SK-N-SH (cell line): Measurements from ENCODE around the gene ACTR6. TPM values are rescaled to one million over a fixed set of nuclear protein-coding genes. Genes with fewer than 3 reads are reported as not detected.

ENCODE experiments used
- CTCF ChIA-PET: fragments of 300-600, 350-600 bp; formaldehyde crosslinking; extraction: SDS; loops from one replicate; lab custom pipeline; 2021; lab: Yijun Ruan, JAX
- POLR2A ChIA-PET: fragments of 350-600 bp; sonication (Branson Sonifier 250); formaldehyde crosslinking; extraction: SDS; loops from one replicate; lab custom pipeline; 2020; ENCODE audit warnings: antibody characterized with exemption, inconsistent platforms; lab: Yijun Ruan, JAX
- DNase-seq: peaks from one replicate; pipeline ENCODE4 v3.0.0; 2012
- H2AFZ ChIP-seq: fragments of 200-600 bp; sonication (generic); 2 replicates; pipeline ENCODE4 v1.8.1; 2016; ENCODE audit warnings: antibody characterized with exemption, mild to moderate bottlenecking, low read depth
- H3F3A ChIP-seq: fragments of 200-600 bp; sonication (generic); replicated peaks from 2 replicates; pipeline ENCODE3; 2016; ENCODE audit warnings: antibody characterized with exemption, mild to moderate bottlenecking; ENCODE audit not compliant: insufficient read depth
- H3K27ac ChIP-seq, 2 experiments: fragments of 200-500 bp in 1 of 2; fragments of 200-600 bp in 1 of 2; sonication (Bioruptor generic) in 1 of 2; sonication (generic), shearing (Covaris generic) in 1 of 2; 2 replicates each; pipeline versions ENCODE4 v1.5.1 to v1.6.1; 2014 to 2016; ENCODE audit warnings: low read depth in 2 of 2, inconsistent platforms in 1 of 2, low read length in 1 of 2, mild to moderate bottlenecking in 1 of 2, mixed read lengths in 1 of 2
- H3K27me3 ChIP-seq: fragments of 200-600 bp; sonication (generic), shearing (Covaris generic); 2 replicates; pipeline ENCODE4 v1.6.1; 2016; ENCODE audit warnings: mixed run types; ENCODE audit not compliant: insufficient read depth
- H3K36me3 ChIP-seq, 2 experiments: fragments of 200-500 bp in 1 of 2; fragments of 200-600 bp in 1 of 2; sonication (Bioruptor generic) in 1 of 2; sonication (generic) in 1 of 2; replicated peaks in 1 of 2; 2 replicates each; pipeline versions ENCODE3 to v1.5.1; 2014 to 2016; ENCODE audit warnings: low read length in 1 of 2, mild to moderate bottlenecking in 1 of 2; ENCODE audit not compliant: insufficient read depth in 2 of 2, control insufficient read depth in 1 of 2
- H3K4me1 ChIP-seq, 2 experiments: fragments of 200-500 bp in 1 of 2; fragments of 200-600 bp in 1 of 2; sonication (Bioruptor generic) in 1 of 2; sonication (generic), shearing (Covaris generic) in 1 of 2; 2 replicates each; pipeline versions ENCODE4 v1.5.1 to v1.6.1; 2014 to 2016; ENCODE audit warnings: low read depth in 1 of 2, low read length in 1 of 2, mixed run types in 1 of 2; ENCODE audit not compliant: insufficient read depth in 2 of 2, control insufficient read depth in 1 of 2
- H3K4me2 ChIP-seq: fragments of 200-600 bp; sonication (generic), shearing (Covaris generic); 2 replicates; pipeline ENCODE4 v1.6.1; 2017; ENCODE audit warnings: mixed run types
- H3K4me3 ChIP-seq, 2 experiments: fragments of 200-500 bp in 1 of 2; fragments of 200-600 bp in 1 of 2; sonication (Bioruptor generic) in 1 of 2; sonication (generic), shearing (Covaris generic) in 1 of 2; 2 replicates each; pipeline versions ENCODE4 v1.5.1 to v1.8.1; 2014 to 2016; ENCODE audit warnings: low read depth in 2 of 2, inconsistent platforms in 1 of 2, low read length in 1 of 2, mild to moderate bottlenecking in 1 of 2, mixed read lengths in 1 of 2, moderate library complexity in 1 of 2
- H3K79me2 ChIP-seq: fragments of 200-600 bp; sonication (generic); 2 replicates; pipeline ENCODE4 v1.8.1; 2017; ENCODE audit warnings: mild to moderate bottlenecking; ENCODE audit not compliant: insufficient read depth
- H3K9ac ChIP-seq: fragments of 200-600 bp; sonication (generic); 2 replicates; pipeline ENCODE4 v1.6.1; 2017; ENCODE audit warnings: mixed run types
- H3K9me2 ChIP-seq: fragments of 200-600 bp; sonication (generic); 2 replicates; pipeline ENCODE4 v1.6.1; 2017; ENCODE audit warnings: mixed run types
- H3K9me3 ChIP-seq: fragments of 200-600 bp; sonication (generic); 2 replicates; pipeline ENCODE4 v1.6.1; 2017; ENCODE audit warnings: mixed run types, mild to moderate bottlenecking, moderate library complexity
- H4K20me1 ChIP-seq: fragments of 200-600 bp; sonication (generic); 2 replicates; pipeline ENCODE4 v1.6.1; 2017; ENCODE audit warnings: mild to moderate bottlenecking, mixed run types; ENCODE audit not compliant: insufficient read depth
- CHD2 ChIP-seq: fragments of 150-350 bp; IDR thresholded peaks from 2 replicates; pipeline ENCODE4 v1.6.1; 2018; ENCODE audit warnings: low read length; ENCODE audit not compliant: partially characterized antibody
- CTCF ChIP-seq: fragments of 200-600 bp; sonication (generic); IDR thresholded peaks from 2 replicates; pipeline ENCODE4 v1.6.1; 2017; ENCODE audit warnings: antibody characterized with exemption, mild to moderate bottlenecking, moderate library complexity
- ELF1 ChIP-seq: IDR thresholded peaks from 2 replicates; pipeline ENCODE4 v1.4.0; 2012
- EZH2phosphoT487 ChIP-seq: fragments of 200-600 bp; sonication (generic); IDR thresholded peaks from 2 replicates; pipeline ENCODE4 v1.6.1; 2017; ENCODE audit warnings: low read depth, mixed run types, mild to moderate bottlenecking, antibody characterized with exemption, moderate library complexity, borderline replicate concordance
- FOXM1 ChIP-seq: IDR thresholded peaks from 2 replicates; pipeline ENCODE4 v1.4.0; 2012; ENCODE audit warnings: low read depth, mild to moderate bottlenecking
- GABPA ChIP-seq: IDR thresholded peaks from 2 replicates; pipeline ENCODE4 v1.4.0; 2012; ENCODE audit warnings: low read depth, mild to moderate bottlenecking
- GATA2 ChIP-seq: sonication (generic); formaldehyde crosslinking; IDR thresholded peaks from 2 replicates; pipeline ENCODE4 v1.5.0; 2020; ENCODE audit warnings: mild to moderate bottlenecking, missing genetic modification reagents
- MEF2A ChIP-seq: IDR thresholded peaks from 2 replicates; pipeline ENCODE4 v1.4.0; 2012; ENCODE audit warnings: low read depth, borderline replicate concordance
- NFIC ChIP-seq: IDR thresholded peaks from 2 replicates; pipeline ENCODE4 v1.4.0; 2012; ENCODE audit warnings: borderline replicate concordance
- PBX3 ChIP-seq: IDR thresholded peaks from 2 replicates; pipeline ENCODE4; 2012
- RAD21 ChIP-seq: IDR thresholded peaks from 2 replicates; pipeline ENCODE4 v1.6.1; 2012; ENCODE audit warnings: mild to moderate bottlenecking, low read length
- REST ChIP-seq: IDR thresholded peaks from 2 replicates; pipeline ENCODE4 v1.6.1; 2012; ENCODE audit warnings: mild to moderate bottlenecking, low read depth, low read length, moderate library complexity
- RXRA ChIP-seq: IDR thresholded peaks from 2 replicates; pipeline ENCODE4 v1.4.0; 2012; ENCODE audit warnings: low read depth, mild to moderate bottlenecking, borderline replicate concordance
- TAF1 ChIP-seq: IDR thresholded peaks from 2 replicates; pipeline ENCODE4 v1.6.1; 2012; ENCODE audit warnings: low read depth, mild to moderate bottlenecking, low read length, moderate library complexity, borderline replicate concordance
- TEAD4 ChIP-seq: IDR thresholded peaks from 2 replicates; pipeline ENCODE4 v1.4.0; 2012; ENCODE audit warnings: mild to moderate bottlenecking, borderline replicate concordance; ENCODE audit not compliant: insufficient read depth
- YY1 ChIP-seq: IDR thresholded peaks from 2 replicates; pipeline ENCODE4 v1.4.0; 2012; ENCODE audit warnings: low read depth, mild to moderate bottlenecking
- ZBTB33 ChIP-seq: IDR thresholded peaks from 2 replicates; pipeline ENCODE4 v1.4.0; 2012; ENCODE audit warnings: low read depth, borderline replicate concordance
- WGBS: methylation state at CpG from one replicate; pipeline ENCODE4 v1.1.6; 2017; ENCODE audit warnings: low lambda C conversion rate; 5-methylcytosine and 5-hydroxymethylcytosine counted together
- polyA plus RNA-seq, 3 experiments: library from polyadenylated mRNA; depleted of rRNA; stranded (reverse); fragments of >200 nt; gene quantifications; 2 replicates each; pipeline ENCODE4 v1.2.3, GENCODE V29; 2012

The ACTR6 gene
- polyA plus RNA-seq, 1 of the 3 experiments (the other 2 are of a cell fraction): 21.5 TPM

GRCh38 chr12:100156731-100157426 is 43.7 kb upstream of the ACTR6 start (continued):
- TF ChIP-seq GABPA (no peak), FOXM1 (no peak)

GRCh38 chr12:100157427-100157821 is 43.2 kb upstream of the ACTR6 start:
- Histone ChIP-seq H3K9ac (no peak overlapping the region), H3K4me3 (no peak overlapping the region), H3K36me3 (no peaks in the 10 kb centered on the region)
- no peak for TF ChIP-seq GATA2 (CRISPR knock-in tag)
- TF ChIP-seq ELF1: no peak
- TF ChIP-seq RAD21: no peak
- no peak for TF ChIP-seq EZH2phosphoT487
- no peak for TF ChIP-seq NFIC
- no peak for TF ChIP-seq PBX3
- no peak for TF ChIP-seq YY1
- no peak for TF ChIP-seq TAF1
- TF ChIP-seq RXRA: no peak
- TF ChIP-seq CHD2: no peak
- TF ChIP-seq CTCF: no peak
- no peak for TF ChIP-seq GABPA
- TF ChIP-seq ZBTB33: no peak
- TF ChIP-seq FOXM1: no peak
- no peak for TF ChIP-seq REST
- no peak for TF ChIP-seq MEF2A
- no peak for TF ChIP-seq TEAD4
- TF ChIP-seq, all 33 proteins: peak for 0
- Histone ChIP-seq H4K20me1 (no peaks in the 10 kb centered on the region), H2AFZ (no peak overlapping the region), H3F3A (no peaks in the 10 kb centered on the region), H3K9me3 (no peaks in the 10 kb centered on the region), H3K27ac (no peak overlapping the region), H3K27me3 (no peaks in the 10 kb centered on the region), H3K9me2 (no peaks in the 10 kb centered on the region), H3K4me1 (peaks cover 0 to 5% of the 10 kb centered on the region in 2 experiments; a peak in 1 of 4 replicates), H3K4me2 (no peak overlapping the region), H3K79me2 (no peaks in the 10 kb centered on the region)
- WGBS: 85% methylated on average over 7 of the region's 8 CpGs
- ChIA-PET CTCF (interaction anchor here (0.6 to 1.0 kb wide), 4 partner anchors 10 to 479 kb away, joined by 3 to 4 read pairs (median 3); partner anchors contain the start of gene ACTR6), POLR2A (no interaction called here)
- no peak for DNase-seq
